Effector memory CD8-positive, alpha-beta T cell (primary cell): Measurements from ENCODE around the gene GREM1.

Experiments
- ATAC-seq: fragments of 150-1000 bp; cut with Tn5 transposase; replicated peaks from 2 replicates; pipeline ENCODE4 v1.10.0; 2021; ENCODE audit warnings: mild to moderate bottlenecking, moderate library complexity
- DNase-seq, 3 experiments: peaks; one replicate each; pipeline ENCODE4 v3.0.0; 2021
- H3K27ac Mint-ChIP-seq, 2 donors: one replicate each; pipeline ENCODE4 v1.8.0; 2022; ENCODE audit warnings: mild to moderate bottlenecking in 2 of 2, mixed read lengths in 2 of 2, moderate library complexity in 2 of 2
- H3K27me3 Mint-ChIP-seq, 2 donors: one replicate each; pipeline ENCODE4 v1.8.0; 2022; ENCODE audit warnings: mixed read lengths in 2 of 2
- H3K36me3 Mint-ChIP-seq: one replicate; pipeline ENCODE4 v1.8.0; 2022; ENCODE audit warnings: mild to moderate bottlenecking, moderate library complexity, mixed read lengths; ENCODE audit not compliant: insufficient read depth
- H3K4me1 Mint-ChIP-seq, 2 donors: one replicate each; pipeline ENCODE4 v1.8.0; 2022; ENCODE audit warnings: low read depth in 2 of 2, mixed read lengths in 2 of 2
- H3K4me3 Mint-ChIP-seq, 2 donors: one replicate each; pipeline ENCODE4 v1.8.0; 2022; ENCODE audit warnings: mild to moderate bottlenecking in 2 of 2, mixed read lengths in 2 of 2, moderate library complexity in 2 of 2
- H3K9me3 Mint-ChIP-seq, 2 donors: one replicate each; pipeline ENCODE4 v1.8.0; 2022; ENCODE audit warnings: mixed read lengths in 2 of 2

GREM1 gene

DNA sequence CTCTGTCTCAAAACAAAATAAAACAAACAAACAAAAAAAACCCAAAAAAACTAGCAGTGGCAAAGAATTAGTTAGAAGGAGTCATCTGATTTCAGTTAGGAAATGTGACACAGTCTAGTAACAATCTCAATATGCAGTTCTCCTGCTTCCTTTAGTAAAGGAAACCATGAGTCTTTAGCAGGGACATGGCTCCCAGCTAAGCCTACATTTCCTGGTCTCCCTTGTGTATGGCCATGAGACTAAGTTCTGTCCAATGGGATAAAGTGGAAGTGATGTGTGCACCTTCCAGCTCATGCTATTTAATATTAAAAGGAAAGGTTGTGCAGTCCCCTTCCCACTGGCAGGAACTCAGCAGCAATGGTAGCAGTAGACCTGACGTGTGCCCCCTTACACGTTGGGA, 74.6 kb downstream of the GREM1 start:
- Mint-ChIP-seq H3K36me3 (peaks cover 2% of the 10 kb centered on the region), H3K4me3 (no peak overlapping the region), H3K9me3 (peaks cover 0 to 5% of the 10 kb centered on the region in 2 donors), H3K27ac (no peak overlapping the region), H3K27me3 (no peaks in the 10 kb centered on the region), H3K4me1 (no peaks in the 10 kb centered on the region)
- DNase-seq (no peak), ATAC-seq (no peak)
